Stimulated activated naive B cell treated with anti-CD40 and anti-IgM and Interleukin-4, amounts not matched to agents 10 μg/mL and 1 μg/mL and 100 μg/mL, for 72 hours (primary cell): ENCODE results near the gene UCN.
A peak's percentile ranks its signal among the peaks of the same experiment; 100 is the strongest.
"Not testable (repeated sequence)": the region's sequence is repeated elsewhere in the genome, so short reads cannot be mapped to it uniquely, and the experiment has no call there.

Experiments used
- ATAC-seq, 2 donors: fragments of 150-1000 bp; cut with Tn5 transposase; replicated peaks; 2 replicates each; pipeline ENCODE4 v1.10.0; 2021; ENCODE audit warnings: moderate library complexity in 1 of 2
- DNase-seq: peaks from one replicate; pipeline ENCODE4 v3.0.0; 2021
- H3K27ac Mint-ChIP-seq: one replicate; pipeline ENCODE4 v1.8.0; 2022; ENCODE audit warnings: mild to moderate bottlenecking, mixed read lengths
- H3K27me3 Mint-ChIP-seq, 2 donors: one replicate each; pipeline ENCODE4 v1.8.0; 2022; ENCODE audit warnings: mixed read lengths in 2 of 2
- H3K36me3 Mint-ChIP-seq, 2 donors: one replicate each; pipeline ENCODE4 v1.8.0; 2022; ENCODE audit warnings: mixed read lengths in 2 of 2, mild to moderate bottlenecking in 1 of 2
- H3K4me1 Mint-ChIP-seq, 2 donors: one replicate each; pipeline ENCODE4 v1.8.0; 2022; ENCODE audit warnings: mixed read lengths in 2 of 2, mild to moderate bottlenecking in 1 of 2
- H3K4me3 Mint-ChIP-seq, 2 donors: one replicate each; pipeline ENCODE4 v1.8.0; 2022; ENCODE audit warnings: mild to moderate bottlenecking in 2 of 2, mixed read lengths in 2 of 2, moderate library complexity in 1 of 2
- H3K9me3 Mint-ChIP-seq, 2 donors: one replicate each; pipeline ENCODE4 v1.8.0; 2022; ENCODE audit warnings: mixed read lengths in 2 of 2, mild to moderate bottlenecking in 1 of 2

UCN gene

DNA sequence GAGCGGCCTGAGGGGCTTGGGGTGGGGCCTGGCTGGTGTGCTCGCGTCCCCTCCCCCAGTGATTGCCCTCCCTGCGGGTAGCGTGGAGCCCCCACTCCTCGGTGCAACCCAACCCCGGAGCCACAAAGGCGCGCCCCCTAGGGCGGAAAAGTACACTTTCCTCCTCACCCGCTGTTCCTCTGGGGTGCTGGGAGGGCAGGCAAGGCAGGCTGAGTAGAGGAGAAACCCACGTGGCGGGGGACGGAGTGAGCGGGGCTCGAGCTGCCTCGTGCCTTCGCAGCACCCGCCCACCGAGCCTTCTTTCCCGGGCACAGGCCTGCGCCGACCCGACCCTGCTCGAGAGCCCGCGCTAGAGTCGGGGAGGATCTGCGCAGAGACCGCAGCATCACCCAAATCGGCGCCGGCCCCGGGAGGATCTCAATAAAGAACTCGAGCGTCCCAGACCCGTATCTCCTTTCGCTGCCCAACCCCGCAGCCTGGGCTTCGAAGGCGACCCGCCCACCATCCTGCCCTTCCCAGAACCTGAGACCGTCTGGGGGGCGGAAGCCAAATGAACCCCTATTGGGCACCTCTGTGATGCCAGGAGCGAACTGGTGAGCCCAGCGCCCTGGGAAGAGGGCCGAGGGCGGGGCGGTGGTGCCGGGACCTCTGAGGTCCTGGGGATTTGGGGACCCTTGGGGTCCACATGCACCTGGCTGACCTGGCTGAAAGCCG, 1.5 kb downstream of the UCN start:
- peak overlapping the region; percentile 69 to 78 for H3K4me3 Mint-ChIP-seq
- H3K27ac Mint-ChIP-seq: no peak overlapping the region
- peak; percentile 53 to 58 for ATAC-seq
- DNase-seq: peak; percentile 16
- H3K36me3 Mint-ChIP-seq: peaks cover 18 to 28% of the 10 kb centered on the region in 2 donors
- H3K9me3 Mint-ChIP-seq: no peaks in the 10 kb centered on the region
- H3K27me3 Mint-ChIP-seq: peaks cover 24 to 32% of the 10 kb centered on the region in 2 donors
- H3K4me1 Mint-ChIP-seq: peaks cover 7 to 15% of the 10 kb centered on the region in 2 donors

DNA sequence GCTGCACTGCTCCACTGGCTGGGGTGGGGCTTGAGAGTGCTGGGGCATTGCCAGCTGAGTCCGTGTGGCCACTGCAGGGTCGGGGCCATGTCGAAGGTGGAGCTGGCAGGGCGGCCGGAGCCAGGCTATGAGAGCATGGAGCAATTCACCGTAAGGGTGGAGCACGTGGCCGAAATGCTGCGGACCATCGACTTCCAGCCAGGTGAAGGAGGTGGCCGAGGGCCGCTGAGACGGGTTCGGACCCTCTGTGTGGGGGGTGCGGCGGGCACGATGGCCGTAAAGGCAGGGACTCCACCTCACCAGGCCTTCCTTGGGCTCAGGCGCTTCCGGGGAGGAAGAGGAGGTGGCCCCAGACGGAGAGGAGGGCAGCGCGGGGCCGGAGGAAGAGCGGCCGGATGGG, 2.1 kb downstream of the UCN start:
- Mint-ChIP-seq H3K36me3 (peaks cover 13 to 22% of the 10 kb centered on the region in 2 donors), H3K27ac (no peak overlapping the region), H3K4me3 (peak overlapping the region; percentile 69 to 78), H3K27me3 (peaks cover 24 to 32% of the 10 kb centered on the region in 2 donors), H3K4me1 (peaks cover 7 to 15% of the 10 kb centered on the region in 2 donors), H3K9me3 (no peaks in the 10 kb centered on the region)
- no peak for DNase-seq
- ATAC-seq: peak in 1 of 2 donors; percentile 19

DNA sequence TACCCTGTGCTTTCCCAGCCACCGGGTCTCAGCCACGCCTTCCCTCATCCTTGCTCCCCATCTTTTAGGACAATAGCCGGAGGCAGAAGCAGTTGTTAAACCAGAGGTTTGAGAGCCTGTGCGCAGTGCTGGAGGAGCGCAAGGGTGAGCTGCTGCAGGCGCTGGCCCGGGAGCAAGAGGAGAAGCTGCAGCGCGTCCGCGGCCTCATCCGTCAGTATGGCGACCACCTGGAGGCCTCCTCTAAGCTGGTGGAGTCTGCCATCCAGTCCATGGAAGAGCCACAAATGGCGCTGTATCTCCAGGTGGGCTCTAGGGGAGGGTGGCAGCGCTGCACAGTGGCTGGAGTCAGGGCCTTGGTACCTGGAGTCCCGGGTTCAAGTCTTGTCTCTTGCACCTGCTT, 2.7 kb downstream of the UCN start:
- peak overlapping the region in 1 of 2 donors; percentile 4 for H3K4me3 Mint-ChIP-seq
- no peak overlapping the region for H3K27ac Mint-ChIP-seq
- H3K9me3 Mint-ChIP-seq: no peaks in the 10 kb centered on the region
- peaks cover 13 to 19% of the 10 kb centered on the region in 2 donors for H3K36me3 Mint-ChIP-seq
- DNase-seq: no peak
- no peak for ATAC-seq
- peaks cover 24 to 32% of the 10 kb centered on the region in 2 donors for H3K27me3 Mint-ChIP-seq
- peaks cover 7 to 15% of the 10 kb centered on the region in 2 donors for H3K4me1 Mint-ChIP-seq

DNA sequence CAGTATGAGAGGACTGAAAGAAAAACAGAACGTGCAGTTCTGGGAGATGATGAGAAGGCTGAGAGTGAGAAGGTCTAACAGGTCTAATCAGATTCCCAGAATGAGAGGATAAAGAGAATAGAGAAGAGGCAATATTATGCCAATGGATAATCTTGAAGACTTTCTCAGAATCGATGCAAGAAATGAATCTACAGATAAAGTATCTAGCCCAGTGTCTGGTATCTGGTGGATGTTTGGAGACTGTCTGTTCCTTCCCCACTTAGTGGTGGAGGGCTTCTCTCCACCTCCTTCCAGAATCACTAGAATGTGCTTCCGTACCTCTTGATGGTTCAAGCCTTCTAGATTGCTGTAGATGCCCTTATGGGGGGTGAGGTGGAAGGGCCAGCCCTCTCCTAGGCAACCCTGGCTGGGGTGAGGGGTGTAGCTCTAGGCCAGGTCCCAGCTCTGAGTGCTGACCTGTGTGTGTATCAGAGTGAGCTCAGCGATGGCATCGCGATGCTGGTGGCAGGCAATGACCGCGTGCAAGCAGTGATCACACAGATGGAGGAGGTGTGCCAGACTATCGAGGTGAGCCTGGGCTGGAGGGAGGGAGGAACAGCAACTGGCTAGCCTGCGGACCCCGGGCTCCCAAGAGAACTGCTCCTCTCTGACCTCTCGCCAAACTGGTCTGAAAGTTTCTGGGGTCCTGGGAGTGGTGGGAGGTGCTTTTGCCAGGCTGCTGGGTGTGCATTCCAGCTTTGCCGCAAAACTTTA, 3.6 kb downstream of the UCN start:
- Mint-ChIP-seq H3K36me3 (peaks cover 10 to 12% of the 10 kb centered on the region in 2 donors), H3K27me3 (peaks cover 24 to 32% of the 10 kb centered on the region in 2 donors), H3K9me3 (no peaks in the 10 kb centered on the region), H3K4me3 (no peak overlapping the region), H3K27ac (no peak overlapping the region), H3K4me1 (peaks cover 7 to 15% of the 10 kb centered on the region in 2 donors)
- no peak for ATAC-seq
- DNase-seq: no peak

DNA sequence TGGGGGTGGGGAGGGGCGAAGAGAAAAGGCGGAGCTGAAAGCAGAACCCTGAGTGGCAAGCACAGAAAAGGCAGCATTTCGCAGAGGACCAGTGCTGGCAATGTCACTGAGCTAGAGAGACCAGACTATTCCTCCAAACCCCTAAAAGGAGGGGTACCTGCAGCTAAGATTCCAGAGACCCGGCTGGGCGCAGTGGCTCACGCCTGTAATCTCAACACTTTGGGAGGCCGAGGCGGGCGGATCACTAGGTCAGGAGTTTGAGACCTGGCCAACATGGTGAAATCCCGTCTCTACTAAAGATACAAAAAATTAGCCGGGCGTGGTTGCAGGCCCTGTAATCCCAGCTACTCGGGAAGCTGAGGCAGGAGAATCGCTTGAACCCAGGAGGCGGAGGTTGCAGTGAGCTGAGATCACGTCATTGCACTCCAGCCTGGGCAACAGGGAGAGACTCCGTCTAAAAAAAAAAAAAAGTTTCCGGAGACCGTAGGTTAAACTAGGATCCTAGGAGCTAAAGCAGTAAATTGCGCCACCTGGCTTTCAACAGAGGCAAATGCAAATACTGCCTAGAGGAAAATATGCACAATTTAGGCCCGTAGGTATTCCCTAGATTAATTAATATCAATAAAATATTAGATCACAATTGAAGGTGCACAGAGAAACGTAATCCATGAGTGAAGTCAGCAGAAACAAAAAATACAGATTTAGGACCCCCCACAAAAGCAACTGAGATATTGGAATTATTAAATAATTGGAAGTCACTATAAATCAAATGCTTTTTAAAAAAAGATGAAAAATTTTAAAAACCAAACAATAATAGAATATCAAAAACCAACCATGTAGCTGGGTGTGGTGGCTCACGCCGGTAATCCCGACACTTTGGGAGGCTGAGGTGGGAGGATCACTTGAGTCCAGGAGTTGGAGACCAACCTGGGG, 4.9 kb downstream of the UCN start:
- Mint-ChIP-seq H3K4me3 (peak overlapping the region; percentile 56 to 67), H3K27ac (no peak overlapping the region), H3K36me3 (peaks cover 0 to 1% of the 10 kb centered on the region in 2 donors), H3K27me3 (peaks cover 30 to 41% of the 10 kb centered on the region in 2 donors), H3K4me1 (peaks cover 7 to 15% of the 10 kb centered on the region in 2 donors), H3K9me3 (no peaks in the 10 kb centered on the region)
- ATAC-seq (peak; percentile 60 to 67), DNase-seq (no peak)

DNA sequence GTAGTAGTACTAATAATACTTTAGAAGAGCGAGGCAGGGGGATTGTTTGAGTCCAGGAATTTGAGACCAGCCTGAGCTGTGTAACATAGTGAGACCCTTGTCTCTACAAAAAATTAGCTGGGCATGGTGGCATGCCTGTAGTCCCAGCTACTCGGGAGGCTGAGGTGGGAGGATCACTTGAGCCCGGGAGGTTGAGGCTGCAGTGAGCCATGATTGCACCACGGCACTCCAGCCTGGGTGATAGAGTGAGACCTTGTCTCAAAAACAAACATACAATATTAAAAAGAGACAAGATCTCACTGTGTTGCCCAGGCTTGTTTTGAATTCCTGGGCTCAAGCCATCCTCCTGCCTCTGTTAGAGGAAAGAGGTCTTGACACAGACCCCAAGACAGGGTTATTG, 7.6 kb downstream of the UCN start:
- not testable (repeated sequence) for H3K4me3 Mint-ChIP-seq, H3K36me3 Mint-ChIP-seq, H3K27ac Mint-ChIP-seq, H3K9me3 Mint-ChIP-seq, H3K4me1 Mint-ChIP-seq, DNase-seq, ATAC-seq
- H3K27me3 Mint-ChIP-seq: peaks cover 23 to 31% of the 10 kb centered on the region in 2 donors

DNA sequence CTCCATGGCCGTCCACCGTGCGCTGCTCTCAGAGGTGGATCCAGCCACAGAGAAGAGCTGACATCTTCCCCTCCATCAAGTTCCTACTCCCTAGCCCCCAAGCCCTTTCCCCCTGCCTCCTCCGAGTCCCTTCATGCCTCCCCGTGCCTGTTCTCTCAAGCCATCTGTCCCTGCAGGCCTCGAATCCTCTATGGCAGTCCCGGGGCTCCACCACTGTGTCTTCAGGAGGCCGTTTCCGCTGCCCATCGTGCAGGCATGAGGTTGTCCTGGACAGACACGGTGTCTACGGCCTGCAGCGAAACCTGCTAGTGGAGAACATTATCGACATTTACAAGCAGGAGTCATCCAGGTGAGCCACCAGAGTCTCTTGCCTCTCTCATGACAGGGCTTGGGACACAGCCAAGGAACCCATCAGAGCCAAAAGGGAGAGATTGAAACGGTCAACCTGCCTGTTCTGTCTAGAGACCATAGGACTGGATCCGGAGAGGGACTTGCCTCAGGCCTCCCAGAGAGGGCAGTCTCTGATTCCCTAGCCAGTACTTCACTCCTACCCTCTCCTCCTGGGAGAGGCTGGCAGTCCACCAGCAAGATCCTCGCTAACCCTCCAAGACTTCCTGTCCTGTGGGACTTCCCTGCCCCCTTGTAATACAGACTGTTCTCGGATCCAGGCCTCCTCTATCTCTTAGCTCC, 9.7 kb downstream of the UCN start:
- no peak for DNase-seq
- H3K4me3 Mint-ChIP-seq: no peak overlapping the region
- H3K9me3 Mint-ChIP-seq: no peaks in the 10 kb centered on the region
- H3K27me3 Mint-ChIP-seq: peaks cover 11 to 17% of the 10 kb centered on the region in 2 donors
- no peak overlapping the region for H3K27ac Mint-ChIP-seq
- no peak for ATAC-seq
- H3K36me3 Mint-ChIP-seq: no peaks in the 10 kb centered on the region
- peaks cover 0 to 2% of the 10 kb centered on the region in 2 donors for H3K4me1 Mint-ChIP-seq

DNA sequence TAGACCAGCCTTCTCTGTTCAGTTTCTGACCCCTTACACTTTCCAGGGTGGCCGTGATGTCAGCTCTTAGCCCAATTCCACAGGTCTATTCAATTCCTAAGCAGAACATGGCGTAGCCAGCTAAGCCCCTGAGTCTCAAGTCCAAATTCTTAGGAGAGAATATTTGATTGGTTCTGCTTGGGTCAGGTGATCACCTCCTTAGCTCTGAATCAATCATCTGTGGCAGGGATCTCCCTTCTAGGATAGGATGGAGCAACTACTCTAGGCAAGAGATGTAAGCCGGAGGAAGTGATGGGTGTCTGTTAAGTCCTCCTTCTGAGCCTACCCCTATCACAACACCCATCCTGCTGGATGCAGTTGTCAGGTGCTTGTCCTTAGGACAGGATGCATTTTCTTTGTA, 11.1 kb downstream of the UCN start:
- Mint-ChIP-seq H3K4me1 (no peaks in the 10 kb centered on the region), H3K4me3 (no peak overlapping the region), H3K27me3 (peaks cover 11 to 17% of the 10 kb centered on the region in 2 donors), H3K36me3 (no peaks in the 10 kb centered on the region), H3K27ac (no peak overlapping the region), H3K9me3 (no peaks in the 10 kb centered on the region)
- ATAC-seq: no peak
- DNase-seq: no peak

DNA sequence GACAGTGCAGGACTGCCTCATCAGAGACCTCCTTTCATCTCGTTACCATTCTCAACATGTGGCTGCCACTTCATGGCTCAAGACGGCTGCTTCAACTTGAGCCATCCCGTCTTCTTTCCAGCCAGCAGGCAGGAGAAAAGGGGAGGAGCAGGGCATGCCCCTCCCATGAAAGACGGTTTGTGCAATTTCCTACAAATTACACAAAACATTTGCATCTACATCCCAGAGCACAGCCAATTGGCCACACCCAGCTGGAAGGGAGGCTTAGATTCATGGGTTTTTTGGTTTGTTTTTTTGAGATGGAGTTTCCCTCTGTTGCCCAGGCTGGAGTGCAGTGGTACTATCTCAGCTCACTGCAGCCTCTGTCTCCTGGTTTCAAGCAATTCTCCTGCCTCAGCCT, 11.8 kb downstream of the UCN start:
- ATAC-seq: no peak
- Mint-ChIP-seq H3K4me1 (no peaks in the 10 kb centered on the region), H3K4me3 (no peak overlapping the region), H3K9me3 (no peaks in the 10 kb centered on the region), H3K36me3 (no peaks in the 10 kb centered on the region), H3K27me3 (peaks cover 11 to 17% of the 10 kb centered on the region in 2 donors), H3K27ac (no peak overlapping the region)
- DNase-seq: no peak

DNA sequence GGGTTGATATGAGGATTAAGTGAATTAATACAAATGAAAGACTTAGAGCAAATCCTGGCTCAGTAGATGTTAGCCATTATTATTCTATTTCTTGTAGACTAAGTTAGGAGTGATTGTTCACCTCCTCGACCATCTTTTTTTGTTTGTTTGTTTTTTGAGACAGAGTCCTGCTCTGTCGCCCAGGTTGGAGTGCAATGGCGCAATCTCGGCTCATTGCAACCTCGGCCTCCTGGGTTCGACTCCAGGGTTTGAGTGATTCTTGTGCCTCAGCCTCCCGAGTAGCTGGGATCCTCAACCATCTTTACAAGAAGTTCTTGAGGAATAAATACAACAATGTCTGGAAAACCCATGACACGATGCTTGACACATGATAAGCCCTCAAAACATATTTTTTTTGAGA, 13.3 kb downstream of the UCN start:
- Mint-ChIP-seq H3K9me3 (no peaks in the 10 kb centered on the region), H3K4me3 (no peak overlapping the region), H3K27ac (no peak overlapping the region)

DNA sequence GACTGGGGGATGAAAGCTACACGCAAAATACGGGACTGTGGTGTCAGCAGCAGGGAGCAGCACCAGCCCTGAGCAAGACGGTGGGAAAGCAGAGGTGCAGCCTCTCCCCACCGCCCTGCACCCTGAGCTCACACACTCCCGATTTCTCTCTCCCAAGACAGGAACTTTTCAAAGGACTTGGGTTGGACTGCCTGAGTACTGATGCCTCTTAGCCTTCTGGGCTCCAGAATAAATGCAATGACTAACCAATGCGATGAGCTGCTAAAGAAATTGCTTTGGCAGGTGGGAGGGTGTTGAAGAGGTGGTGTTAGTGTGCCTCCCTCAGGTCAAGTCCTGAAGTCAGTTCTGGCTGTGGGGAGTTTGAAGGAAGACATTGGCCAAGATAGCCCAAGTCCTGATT, 16.4 kb downstream of the UCN start:
- Mint-ChIP-seq H3K27ac (no peak overlapping the region), H3K36me3 (no peaks in the 10 kb centered on the region), H3K27me3 (peaks cover 0 to 3% of the 10 kb centered on the region in 2 donors), H3K9me3 (no peaks in the 10 kb centered on the region), H3K4me1 (no peaks in the 10 kb centered on the region), H3K4me3 (no peak overlapping the region)
- no peak for ATAC-seq
- no peak for DNase-seq

More for the DNA sequence above, 13.3 kb downstream of the UCN start:
- Mint-ChIP-seq H3K27me3 (peaks cover 11 to 17% of the 10 kb centered on the region in 2 donors), H3K36me3 (no peaks in the 10 kb centered on the region), H3K4me1 (no peaks in the 10 kb centered on the region)
- no peak for ATAC-seq
- no peak for DNase-seq

DNA sequence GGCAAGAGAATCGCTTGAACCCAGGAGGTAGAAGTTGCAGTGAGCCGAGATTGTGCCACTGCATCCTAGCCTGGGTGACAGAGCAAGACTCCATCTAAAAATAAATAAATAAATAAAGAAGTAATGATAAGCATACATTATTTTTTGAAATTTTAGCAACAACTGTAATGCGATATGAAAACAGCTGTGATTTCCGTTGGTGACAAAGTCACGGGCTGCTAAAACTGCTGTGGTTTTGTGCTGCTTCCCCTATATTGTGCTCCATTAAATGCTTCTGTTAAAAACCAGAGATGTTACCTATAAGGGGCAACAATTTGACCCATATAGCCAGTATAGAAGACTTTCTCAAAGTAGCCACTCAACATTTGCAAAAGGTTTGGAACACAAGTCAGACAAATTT, 17.7 kb downstream of the UCN start:
- Mint-ChIP-seq H3K27me3 (no peaks in the 10 kb centered on the region), H3K27ac (no peak overlapping the region), H3K9me3 (no peaks in the 10 kb centered on the region), H3K4me1 (no peaks in the 10 kb centered on the region), H3K4me3 (no peak overlapping the region), H3K36me3 (no peaks in the 10 kb centered on the region)
- DNase-seq: no peak
- peak; percentile 23 to 48 for ATAC-seq

DNA sequence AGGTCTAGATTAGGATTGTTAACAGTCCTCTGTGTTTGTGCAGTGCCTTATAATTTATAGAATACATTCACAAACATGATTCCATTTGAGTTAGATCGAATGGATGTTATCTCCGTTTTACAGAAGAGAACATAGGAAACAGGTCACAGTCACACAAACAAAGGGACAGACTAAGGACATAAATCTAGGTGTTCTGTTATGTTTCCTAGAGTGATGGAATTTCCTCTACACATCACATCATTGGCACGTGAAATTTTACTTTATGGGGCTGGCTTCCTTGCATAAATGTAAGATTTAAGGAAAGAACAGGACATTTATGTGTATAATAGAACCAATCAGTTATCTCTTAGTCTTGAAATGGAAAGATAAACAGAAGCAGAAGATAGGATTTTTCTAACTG, 19.6 kb downstream of the UCN start:
- H3K9me3 Mint-ChIP-seq: no peaks in the 10 kb centered on the region
- H3K4me3 Mint-ChIP-seq: no peak overlapping the region
- H3K36me3 Mint-ChIP-seq: no peaks in the 10 kb centered on the region
- H3K27ac Mint-ChIP-seq: no peak overlapping the region
- DNase-seq (no peak), ATAC-seq (no peak)
- H3K27me3 Mint-ChIP-seq: peaks cover 4 to 5% of the 10 kb centered on the region in 2 donors
- H3K4me1 Mint-ChIP-seq: no peaks in the 10 kb centered on the region

DNA sequence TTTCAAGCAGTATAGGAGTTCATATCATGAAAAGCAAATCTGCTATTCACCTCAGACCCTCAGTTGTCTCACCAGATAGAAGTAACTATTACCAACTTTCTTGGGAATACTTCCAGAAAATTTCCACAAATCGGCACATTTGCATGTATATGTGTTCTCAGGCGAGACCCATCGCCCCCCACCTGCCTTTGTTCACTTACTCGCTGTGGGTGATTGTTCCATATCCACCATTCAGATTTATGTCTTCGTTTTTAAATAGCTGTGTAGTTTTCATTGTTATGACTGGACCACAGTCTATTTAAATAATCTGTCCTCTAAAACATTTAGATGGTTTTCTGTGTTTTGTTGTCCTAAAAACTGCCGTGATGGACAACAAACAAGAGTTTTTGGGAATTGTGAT, 22.8 kb downstream of the UCN start:
- DNase-seq (no peak), ATAC-seq (no peak)
- Mint-ChIP-seq H3K4me3 (no peak overlapping the region), H3K36me3 (no peaks in the 10 kb centered on the region), H3K27ac (no peak overlapping the region), H3K27me3 (peaks cover 23 to 26% of the 10 kb centered on the region in 2 donors), H3K9me3 (no peaks in the 10 kb centered on the region), H3K4me1 (no peaks in the 10 kb centered on the region)
